Neural cell (in vitro differentiated cells): ENCODE data around the gene LRRC8E. TPM values are rescaled to one million over a fixed set of nuclear protein-coding genes. Genes with fewer than 3 reads are reported as not detected.

Source experiments
- H2AFZ ChIP-seq: fragments of 200-600, 300-800 bp; sonication (generic), shearing (Covaris generic); 2 replicates; pipeline ENCODE4 v1.6.0; 2014; ENCODE audit warnings: low read depth, mild to moderate bottlenecking, antibody characterized with exemption, low read length, moderate library complexity
- H3F3A ChIP-seq: fragments of 200-600 bp; shearing (Covaris generic); 2 replicates; pipeline ENCODE4 v1.6.1; 2016; ENCODE audit warnings: mild to moderate bottlenecking, moderate library complexity, mixed read lengths, antibody characterized with exemption, low read length; ENCODE audit not compliant: insufficient read depth, poor library complexity, severe bottlenecking
- H3K27ac ChIP-seq: fragments of 200-600, 300-800 bp; sonication (generic), shearing (Covaris generic); 2 replicates; pipeline ENCODE4 v1.5.1; 2014; ENCODE audit warnings: mild to moderate bottlenecking, low read length, moderate library complexity
- H3K27me3 ChIP-seq: fragments of 300-800, 200-600 bp; sonication (generic), shearing (Covaris generic); 2 replicates; pipeline ENCODE4 v1.6.0; 2014; ENCODE audit warnings: mild to moderate bottlenecking, low read depth, low read length, moderate library complexity; ENCODE audit not compliant: insufficient read depth
- H3K36me3 ChIP-seq: fragments of 300-800, 200-600 bp; sonication (generic), shearing (Covaris generic); 2 replicates; pipeline ENCODE4 v1.5.1; 2014; ENCODE audit warnings: mild to moderate bottlenecking, antibody characterized with exemption, low read length, moderate library complexity; ENCODE audit not compliant: insufficient read depth
- H3K4me2 ChIP-seq: fragments of 300-800, 200-600 bp; sonication (generic), shearing (Covaris generic); 2 replicates; pipeline ENCODE4 v1.6.0; 2014; ENCODE audit warnings: mild to moderate bottlenecking, low read length
- H3K4me3 ChIP-seq: fragments of 300-800, 200-600 bp; sonication (generic), shearing (Covaris generic); 2 replicates; pipeline ENCODE4 v1.5.1; 2014; ENCODE audit warnings: mild to moderate bottlenecking, low read length, moderate library complexity
- H3K79me2 ChIP-seq: fragments of 200-600 bp; shearing (Covaris generic); replicated peaks from 2 replicates; pipeline ENCODE4 v1.6.0; 2014; ENCODE audit warnings: mild to moderate bottlenecking, low read length, moderate library complexity; ENCODE audit not compliant: insufficient read depth
- H3K9ac ChIP-seq: fragments of 300-800, 200-600 bp; sonication (generic), shearing (Covaris generic); 2 replicates; pipeline ENCODE4 v1.6.1; 2016; ENCODE audit warnings: mild to moderate bottlenecking, low read length, mixed read lengths
- H3K9me2 ChIP-seq: fragments of 200-600 bp; shearing (Covaris generic); 2 replicates; pipeline ENCODE4 v1.6.1; 2016; ENCODE audit warnings: mild to moderate bottlenecking, low read length, mixed read lengths; ENCODE audit not compliant: insufficient read depth
- H3K9me3 ChIP-seq: fragments of 200-600, 300-800 bp; sonication (generic), shearing (Covaris generic); 2 replicates; pipeline ENCODE4 v1.6.1; 2016; ENCODE audit warnings: mild to moderate bottlenecking, mixed run types, low read length, moderate library complexity, mixed read lengths
- H4K20me1 ChIP-seq: fragments of 200-600 bp; shearing (Covaris generic); 2 replicates; pipeline ENCODE4 v1.6.1; 2016; ENCODE audit warnings: mild to moderate bottlenecking, mixed run types; ENCODE audit not compliant: insufficient read depth
- EP300 ChIP-seq: fragments of 450-650 bp; conservative IDR thresholded peaks from 2 replicates; pipeline ENCODE4 v1.6.1; 2014; ENCODE audit warnings: antibody characterized with exemption, mild to moderate bottlenecking, moderate library complexity; ENCODE audit not compliant: poor library complexity, severe bottlenecking
- EZH2 ChIP-seq: fragments of 200-600, 300-800 bp; shearing (Covaris generic), sonication (generic); IDR thresholded peaks from 2 replicates; pipeline ENCODE4 v1.6.1; 2014; ENCODE audit warnings: antibody characterized with exemption, low read length, borderline replicate concordance, mild to moderate bottlenecking; ENCODE audit not compliant: insufficient read depth, poor library complexity, severe bottlenecking
- MXI1 ChIP-seq: fragments of 450-650 bp; conservative IDR thresholded peaks from 2 replicates; pipeline ENCODE4 v1.6.1; 2014; ENCODE audit warnings: antibody characterized with exemption, mild to moderate bottlenecking; ENCODE audit not compliant: poor library complexity, severe bottlenecking
- POLR2AphosphoS5 ChIP-seq: IDR thresholded peaks from 2 replicates; pipeline ENCODE4 v1.6.1; 2012
- RAD21 ChIP-seq: fragments of 450-650 bp; conservative IDR thresholded peaks from 2 replicates; pipeline ENCODE4 v1.6.1; 2014; ENCODE audit warnings: antibody characterized with exemption, mild to moderate bottlenecking, moderate library complexity
- SMC3 ChIP-seq: fragments of 450-650 bp; conservative IDR thresholded peaks from 2 replicates; pipeline ENCODE4 v1.6.1; 2014; ENCODE audit warnings: antibody characterized with exemption, mild to moderate bottlenecking, moderate library complexity; ENCODE audit not compliant: poor library complexity
- TAF1 ChIP-seq: IDR thresholded peaks from 2 replicates; pipeline ENCODE4 v1.6.1; 2012; ENCODE audit warnings: low read depth
- polyA plus RNA-seq: library from polyadenylated mRNA; depleted of rRNA; stranded (reverse); fragments of >200 nt; gene quantifications from 2 replicates; pipeline ENCODE4 v1.2.3, GENCODE V29; 2014
- TF ChIP-seq, protein P1 (sequence below): fragments of 450-650 bp; IDR thresholded peaks from 2 replicates; pipeline ENCODE4 v1.5.1; 2014; ENCODE audit warnings: antibody characterized with exemption, mild to moderate bottlenecking, moderate library complexity; ENCODE audit not compliant: poor library complexity, severe bottlenecking
- TF ChIP-seq, protein P2 (sequence below): IDR thresholded peaks from 2 replicates; pipeline ENCODE4 v1.6.1; 2012; ENCODE audit warnings: borderline replicate concordance

LRRC8E gene
- polyA plus RNA-seq, 1 donor from 2014 or later: not detected

DNA sequence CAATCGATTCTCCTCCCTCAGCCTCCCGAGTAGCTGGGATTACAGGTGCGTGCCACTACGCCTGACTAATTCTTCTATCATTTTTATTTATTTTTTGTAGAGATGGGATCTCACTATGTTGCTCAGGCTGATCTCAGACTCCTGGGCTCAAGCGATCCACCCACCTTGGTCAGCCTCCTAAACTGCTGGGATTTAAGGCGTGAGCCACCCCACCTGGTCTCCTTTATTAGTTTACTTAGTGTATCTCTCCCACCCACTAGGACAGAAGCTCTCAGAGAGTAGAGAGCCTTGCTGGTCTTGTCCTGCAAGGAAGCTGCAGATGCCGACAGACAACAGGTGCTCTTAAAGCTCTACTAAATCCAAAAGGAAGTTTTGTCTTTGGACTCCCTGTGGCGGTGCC, 2.5 kb upstream of the LRRC8E start:
- H3K36me3 ChIP-seq: no peaks in the 10 kb centered on the region
- no peaks in the 10 kb centered on the region for H3K9me2 ChIP-seq
- H3K9ac ChIP-seq: no peak overlapping the region
- no peaks in the 10 kb centered on the region for H3F3A ChIP-seq
- no peaks in the 10 kb centered on the region for H4K20me1 ChIP-seq
- H3K4me2 ChIP-seq: no peak overlapping the region
- no peak overlapping the region for H2AFZ ChIP-seq
- peaks cover 15% of the 10 kb centered on the region for H3K27me3 ChIP-seq
- no peaks in the 10 kb centered on the region for H3K9me3 ChIP-seq
- H3K79me2 ChIP-seq: no peaks in the 10 kb centered on the region
- TF ChIP-seq SMC3 (no peak), POLR2AphosphoS5 (no peak), TAF1 (no peak), RAD21 (no peak), MXI1 (no peak), EP300 (no peak), EZH2 (no peak)
- TF ChIP-seq, protein P1, sequence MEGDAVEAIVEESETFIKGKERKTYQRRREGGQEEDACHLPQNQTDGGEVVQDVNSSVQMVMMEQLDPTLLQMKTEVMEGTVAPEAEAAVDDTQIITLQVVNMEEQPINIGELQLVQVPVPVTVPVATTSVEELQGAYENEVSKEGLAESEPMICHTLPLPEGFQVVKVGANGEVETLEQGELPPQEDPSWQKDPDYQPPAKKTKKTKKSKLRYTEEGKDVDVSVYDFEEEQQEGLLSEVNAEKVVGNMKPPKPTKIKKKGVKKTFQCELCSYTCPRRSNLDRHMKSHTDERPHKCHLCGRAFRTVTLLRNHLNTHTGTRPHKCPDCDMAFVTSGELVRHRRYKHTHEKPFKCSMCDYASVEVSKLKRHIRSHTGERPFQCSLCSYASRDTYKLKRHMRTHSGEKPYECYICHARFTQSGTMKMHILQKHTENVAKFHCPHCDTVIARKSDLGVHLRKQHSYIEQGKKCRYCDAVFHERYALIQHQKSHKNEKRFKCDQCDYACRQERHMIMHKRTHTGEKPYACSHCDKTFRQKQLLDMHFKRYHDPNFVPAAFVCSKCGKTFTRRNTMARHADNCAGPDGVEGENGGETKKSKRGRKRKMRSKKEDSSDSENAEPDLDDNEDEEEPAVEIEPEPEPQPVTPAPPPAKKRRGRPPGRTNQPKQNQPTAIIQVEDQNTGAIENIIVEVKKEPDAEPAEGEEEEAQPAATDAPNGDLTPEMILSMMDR: no peak
- TF ChIP-seq, protein P2, sequence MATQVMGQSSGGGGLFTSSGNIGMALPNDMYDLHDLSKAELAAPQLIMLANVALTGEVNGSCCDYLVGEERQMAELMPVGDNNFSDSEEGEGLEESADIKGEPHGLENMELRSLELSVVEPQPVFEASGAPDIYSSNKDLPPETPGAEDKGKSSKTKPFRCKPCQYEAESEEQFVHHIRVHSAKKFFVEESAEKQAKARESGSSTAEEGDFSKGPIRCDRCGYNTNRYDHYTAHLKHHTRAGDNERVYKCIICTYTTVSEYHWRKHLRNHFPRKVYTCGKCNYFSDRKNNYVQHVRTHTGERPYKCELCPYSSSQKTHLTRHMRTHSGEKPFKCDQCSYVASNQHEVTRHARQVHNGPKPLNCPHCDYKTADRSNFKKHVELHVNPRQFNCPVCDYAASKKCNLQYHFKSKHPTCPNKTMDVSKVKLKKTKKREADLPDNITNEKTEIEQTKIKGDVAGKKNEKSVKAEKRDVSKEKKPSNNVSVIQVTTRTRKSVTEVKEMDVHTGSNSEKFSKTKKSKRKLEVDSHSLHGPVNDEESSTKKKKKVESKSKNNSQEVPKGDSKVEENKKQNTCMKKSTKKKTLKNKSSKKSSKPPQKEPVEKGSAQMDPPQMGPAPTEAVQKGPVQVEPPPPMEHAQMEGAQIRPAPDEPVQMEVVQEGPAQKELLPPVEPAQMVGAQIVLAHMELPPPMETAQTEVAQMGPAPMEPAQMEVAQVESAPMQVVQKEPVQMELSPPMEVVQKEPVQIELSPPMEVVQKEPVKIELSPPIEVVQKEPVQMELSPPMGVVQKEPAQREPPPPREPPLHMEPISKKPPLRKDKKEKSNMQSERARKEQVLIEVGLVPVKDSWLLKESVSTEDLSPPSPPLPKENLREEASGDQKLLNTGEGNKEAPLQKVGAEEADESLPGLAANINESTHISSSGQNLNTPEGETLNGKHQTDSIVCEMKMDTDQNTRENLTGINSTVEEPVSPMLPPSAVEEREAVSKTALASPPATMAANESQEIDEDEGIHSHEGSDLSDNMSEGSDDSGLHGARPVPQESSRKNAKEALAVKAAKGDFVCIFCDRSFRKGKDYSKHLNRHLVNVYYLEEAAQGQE: no peak
- H3K27ac ChIP-seq: no peak overlapping the region
- no peak overlapping the region for H3K4me3 ChIP-seq

DNA sequence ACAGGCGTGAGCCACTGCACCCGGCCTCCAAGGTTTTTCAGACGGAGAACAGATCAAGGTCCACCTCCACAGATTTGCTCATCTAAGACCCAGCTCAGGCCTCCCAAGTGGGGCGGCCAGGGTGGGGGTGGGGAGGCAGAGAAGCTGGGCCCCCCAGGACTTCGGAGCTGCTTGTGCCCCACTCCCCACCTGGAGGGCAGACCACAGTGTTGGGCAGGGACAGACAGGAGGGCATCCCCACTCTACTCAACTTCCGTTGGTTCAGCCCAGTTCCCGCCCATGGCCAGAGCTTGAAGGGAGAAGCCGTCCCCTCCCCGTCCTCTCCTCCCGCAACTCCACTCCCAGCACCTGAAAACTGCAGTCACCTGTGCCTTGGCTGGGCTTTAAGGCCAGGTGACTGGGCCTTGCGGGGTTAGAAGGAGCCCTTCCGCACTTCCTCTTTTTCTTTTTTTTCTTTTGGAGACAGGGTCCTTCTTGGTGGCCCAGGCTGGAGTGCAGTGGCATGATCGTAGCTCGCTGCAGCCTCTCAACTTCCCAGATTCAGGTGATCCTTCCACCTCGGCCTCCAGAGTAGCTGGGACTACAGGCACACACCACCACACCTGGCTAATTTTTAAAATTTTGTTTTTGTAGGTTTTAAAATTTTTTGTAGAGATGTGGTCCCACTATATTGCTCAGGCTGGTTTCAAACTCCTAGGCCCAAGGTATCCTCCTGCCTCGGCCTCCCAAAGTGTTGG, 734 bp upstream of the LRRC8E start:
- Histone ChIP-seq H3K27ac (no peak overlapping the region), H3K79me2 (no peaks in the 10 kb centered on the region), H4K20me1 (no peaks in the 10 kb centered on the region), H3K9me2 (no peaks in the 10 kb centered on the region), H3K4me3 (no peak overlapping the region), H2AFZ (no peak overlapping the region), H3F3A (no peaks in the 10 kb centered on the region), H3K36me3 (no peaks in the 10 kb centered on the region), H3K9ac (no peak overlapping the region), H3K27me3 (peaks cover 15% of the 10 kb centered on the region), H3K4me2 (no peak overlapping the region), H3K9me3 (no peaks in the 10 kb centered on the region)
- TF ChIP-seq MXI1 (no peak), SMC3 (no peak), EP300 (no peak), EZH2 (no peak), POLR2AphosphoS5 (no peak), TAF1 (no peak), RAD21 (no peak)
- TF ChIP-seq, protein P2: no peak
- TF ChIP-seq, protein P1: no peak
